GM12801 (cell line): Measurements from ENCODE around the gene DTNB.
A peak's percentile ranks its signal among the peaks of the same experiment; 100 is the strongest.

Experiments
- TF ChIP-seq, protein P1 (sequence below): IDR thresholded peaks from one replicate; pipeline ENCODE4 v1.5.1; 2011; ENCODE audit warnings: control low read depth; ENCODE audit not compliant: insufficient read length; ENCODE audit errors: extremely low read depth

Gene DTNB

DNA sequence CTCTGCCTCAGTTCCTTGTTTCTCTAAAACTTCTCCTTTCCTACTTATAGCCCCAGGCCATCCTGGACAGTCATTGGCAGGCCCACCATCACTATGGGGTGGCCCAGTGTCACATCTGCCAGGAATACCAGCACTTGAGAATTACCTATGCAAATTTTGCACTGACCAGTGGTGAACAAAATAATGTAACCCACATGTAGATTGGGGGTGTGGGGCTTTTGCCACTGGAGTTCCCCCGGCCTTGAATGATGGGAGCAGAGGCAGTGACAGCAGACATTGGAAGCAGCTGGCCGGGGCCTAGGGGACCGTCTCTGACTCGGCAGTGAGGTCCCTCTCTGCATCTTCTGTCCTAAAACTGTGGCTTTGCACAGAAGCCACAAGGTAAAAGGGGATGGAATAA is 306.7 kb downstream of the DTNB start:
- TF ChIP-seq, protein P1, sequence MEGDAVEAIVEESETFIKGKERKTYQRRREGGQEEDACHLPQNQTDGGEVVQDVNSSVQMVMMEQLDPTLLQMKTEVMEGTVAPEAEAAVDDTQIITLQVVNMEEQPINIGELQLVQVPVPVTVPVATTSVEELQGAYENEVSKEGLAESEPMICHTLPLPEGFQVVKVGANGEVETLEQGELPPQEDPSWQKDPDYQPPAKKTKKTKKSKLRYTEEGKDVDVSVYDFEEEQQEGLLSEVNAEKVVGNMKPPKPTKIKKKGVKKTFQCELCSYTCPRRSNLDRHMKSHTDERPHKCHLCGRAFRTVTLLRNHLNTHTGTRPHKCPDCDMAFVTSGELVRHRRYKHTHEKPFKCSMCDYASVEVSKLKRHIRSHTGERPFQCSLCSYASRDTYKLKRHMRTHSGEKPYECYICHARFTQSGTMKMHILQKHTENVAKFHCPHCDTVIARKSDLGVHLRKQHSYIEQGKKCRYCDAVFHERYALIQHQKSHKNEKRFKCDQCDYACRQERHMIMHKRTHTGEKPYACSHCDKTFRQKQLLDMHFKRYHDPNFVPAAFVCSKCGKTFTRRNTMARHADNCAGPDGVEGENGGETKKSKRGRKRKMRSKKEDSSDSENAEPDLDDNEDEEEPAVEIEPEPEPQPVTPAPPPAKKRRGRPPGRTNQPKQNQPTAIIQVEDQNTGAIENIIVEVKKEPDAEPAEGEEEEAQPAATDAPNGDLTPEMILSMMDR: no peak

DNA sequence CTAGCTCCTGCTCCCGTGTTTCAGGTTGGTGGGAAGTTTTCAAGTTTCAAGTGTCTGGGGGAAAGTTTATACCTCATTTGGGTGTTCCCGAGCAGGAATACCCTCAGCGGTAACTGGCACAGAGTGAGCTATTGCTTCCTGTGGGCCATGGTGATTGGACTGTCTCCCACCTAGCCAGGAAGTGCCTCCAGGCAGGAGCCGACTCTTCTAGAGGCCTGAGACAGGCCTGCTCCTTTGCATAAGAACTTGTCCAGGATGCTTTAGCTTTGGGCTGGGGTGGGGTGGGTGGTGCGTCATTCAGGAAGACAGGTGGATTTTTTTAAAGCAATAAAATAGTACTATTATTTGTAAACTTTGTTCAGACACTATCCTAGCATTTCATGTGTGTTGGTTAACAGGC is 308.1 kb downstream of the DTNB start:
- TF ChIP-seq, protein P1: no peak

DNA sequence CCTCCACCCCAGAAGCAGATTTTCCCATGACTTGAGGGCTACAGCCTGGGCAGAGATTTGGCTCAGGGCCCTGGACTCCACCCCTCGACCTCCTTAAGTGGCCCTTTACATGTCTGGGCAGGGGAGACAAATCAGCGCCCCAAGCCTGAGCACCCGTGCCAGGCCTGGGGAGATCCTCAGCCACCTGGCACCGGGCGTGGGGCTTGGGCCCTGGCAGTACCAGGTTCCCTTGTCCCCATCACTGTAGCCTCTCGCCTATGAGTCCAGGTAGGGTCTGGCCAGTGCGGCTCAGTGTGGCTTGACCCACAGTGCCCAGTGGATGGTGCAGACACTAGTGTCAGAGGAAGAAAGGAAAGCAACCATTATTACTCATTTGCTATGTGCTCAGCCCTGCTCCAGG is 309.6 kb downstream of the DTNB start:
- TF ChIP-seq, protein P1: no peak

DNA sequence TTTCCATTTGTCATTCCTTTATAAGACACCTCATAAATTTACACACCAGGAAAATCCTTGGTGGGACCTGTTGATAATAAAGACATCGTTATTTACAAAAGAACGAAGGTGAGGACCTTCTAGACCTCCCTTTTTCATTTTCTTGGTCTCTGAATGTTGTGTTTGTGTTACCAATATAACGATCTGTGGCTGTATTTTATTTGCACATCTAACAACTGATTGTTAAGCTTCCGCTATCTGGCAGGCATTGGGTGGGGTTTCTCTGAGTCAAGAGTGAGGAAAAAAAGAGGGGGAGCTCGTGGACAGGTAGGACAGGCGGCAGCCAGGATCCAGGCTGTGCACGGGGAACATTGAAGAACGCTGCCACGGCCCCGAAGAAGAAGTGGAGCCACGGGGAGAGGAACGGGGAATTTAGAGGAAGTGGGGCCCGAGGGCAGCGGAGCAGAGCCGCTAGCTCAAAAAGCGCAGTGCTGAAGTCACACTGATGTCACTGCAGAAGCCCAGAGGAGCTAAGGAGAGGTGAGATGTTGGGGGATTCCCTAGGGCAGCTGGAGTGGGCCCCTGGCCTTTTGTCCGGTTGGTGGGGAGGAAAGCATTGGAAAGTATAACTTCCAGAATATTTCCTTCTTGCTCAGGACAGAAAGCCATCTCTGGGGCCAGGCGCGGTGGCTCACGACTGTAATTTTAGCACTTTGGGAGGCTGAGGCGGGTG is 310.8 kb downstream of the DTNB start:
- TF ChIP-seq, protein P1: no peak

DNA sequence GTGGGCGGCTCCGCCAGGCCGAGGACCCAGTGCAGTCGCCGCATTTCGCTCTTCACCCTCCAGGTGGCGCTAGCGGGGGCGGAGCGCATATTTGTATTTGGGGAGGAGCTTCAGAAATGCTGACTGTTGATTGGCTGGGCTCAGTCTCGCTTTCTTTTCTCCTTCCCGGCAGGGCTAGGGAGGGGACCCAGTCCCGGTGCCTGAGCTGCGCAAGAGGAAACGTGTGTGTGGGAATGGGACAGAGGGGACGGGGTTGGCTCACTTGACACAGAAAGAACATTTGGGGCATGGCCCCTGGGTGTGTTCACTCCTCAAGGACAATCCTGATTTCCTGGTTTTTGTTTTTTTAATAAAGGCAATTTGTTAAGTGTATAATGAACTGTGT is 311.3 kb downstream of the DTNB start:
- TF ChIP-seq, protein P1: peak; percentile 40

DNA sequence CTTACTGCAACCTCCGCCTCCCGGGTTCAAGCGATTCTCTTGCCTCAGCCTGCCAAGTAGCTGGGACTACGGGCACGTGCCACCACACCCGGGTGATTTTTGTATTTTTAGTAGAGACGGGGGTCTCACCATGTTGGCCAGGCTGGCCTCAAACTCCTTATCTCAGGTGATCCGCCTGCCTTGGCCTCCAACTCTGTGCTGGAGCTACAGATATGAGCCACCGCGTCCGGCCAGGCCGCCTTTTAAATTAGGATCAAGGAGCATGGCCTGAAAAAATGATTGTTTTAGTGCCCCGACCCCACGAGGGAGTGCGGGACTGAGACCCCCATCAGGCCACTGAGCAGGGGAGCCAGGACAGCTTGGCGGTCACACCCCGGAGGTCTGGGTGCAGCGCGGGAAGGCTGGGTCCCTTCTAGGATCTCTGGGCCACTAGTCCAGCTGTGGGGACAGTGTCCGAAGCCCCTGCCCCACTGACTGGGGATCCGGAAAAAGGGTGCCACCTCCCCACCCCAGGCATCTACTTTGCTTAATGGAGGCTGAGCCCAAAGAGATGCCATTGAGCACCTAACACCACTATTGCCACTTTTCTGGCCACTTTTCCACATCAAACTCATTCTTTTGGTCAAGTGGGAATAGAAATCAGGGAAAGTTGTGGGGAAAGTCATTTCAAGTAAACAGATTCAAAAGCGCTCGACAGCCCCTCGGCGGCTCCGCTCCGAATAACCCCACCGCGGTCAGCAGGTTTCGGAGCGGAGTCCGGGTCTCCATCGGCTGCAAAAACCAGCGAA is 311.9 kb downstream of the DTNB start:
- TF ChIP-seq, protein P1: no peak

DNA sequence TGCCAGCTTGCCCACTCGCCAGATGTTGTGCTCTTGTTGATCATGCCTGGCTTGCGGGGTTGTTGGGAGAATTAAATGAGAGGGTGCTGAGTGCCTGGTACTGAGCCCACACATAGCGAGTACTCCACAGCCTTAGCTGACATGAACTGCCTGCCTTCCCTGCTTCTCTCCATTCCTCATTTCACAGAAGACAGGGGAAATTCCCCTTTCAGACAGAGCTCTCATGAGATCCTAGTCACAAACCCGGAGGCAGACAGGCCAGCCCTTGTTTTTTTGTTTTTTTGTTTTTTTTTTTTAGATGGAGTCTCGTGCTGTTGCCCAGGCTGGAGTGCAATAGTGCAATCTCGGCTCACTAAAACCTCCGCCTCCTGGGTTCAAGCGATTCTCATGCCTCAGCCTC is 314.5 kb downstream of the DTNB start:
- TF ChIP-seq, protein P1: no peak
